CD4-positive, alpha-beta T cell treated with Interleukin-2 at 100 ng/mL for 4 hours (primary cell): ENCODE measurements around the gene POT1.
"Not testable (repeated sequence)": the region's sequence is repeated elsewhere in the genome, so short reads cannot be mapped to it uniquely, and the experiment has no call there.

ENCODE experiments used
- DNase-seq: peaks from one replicate; pipeline ENCODE4 v3.0.0-alpha.2; 2020; ENCODE audit warnings: low spot score

Gene POT1

DNA sequence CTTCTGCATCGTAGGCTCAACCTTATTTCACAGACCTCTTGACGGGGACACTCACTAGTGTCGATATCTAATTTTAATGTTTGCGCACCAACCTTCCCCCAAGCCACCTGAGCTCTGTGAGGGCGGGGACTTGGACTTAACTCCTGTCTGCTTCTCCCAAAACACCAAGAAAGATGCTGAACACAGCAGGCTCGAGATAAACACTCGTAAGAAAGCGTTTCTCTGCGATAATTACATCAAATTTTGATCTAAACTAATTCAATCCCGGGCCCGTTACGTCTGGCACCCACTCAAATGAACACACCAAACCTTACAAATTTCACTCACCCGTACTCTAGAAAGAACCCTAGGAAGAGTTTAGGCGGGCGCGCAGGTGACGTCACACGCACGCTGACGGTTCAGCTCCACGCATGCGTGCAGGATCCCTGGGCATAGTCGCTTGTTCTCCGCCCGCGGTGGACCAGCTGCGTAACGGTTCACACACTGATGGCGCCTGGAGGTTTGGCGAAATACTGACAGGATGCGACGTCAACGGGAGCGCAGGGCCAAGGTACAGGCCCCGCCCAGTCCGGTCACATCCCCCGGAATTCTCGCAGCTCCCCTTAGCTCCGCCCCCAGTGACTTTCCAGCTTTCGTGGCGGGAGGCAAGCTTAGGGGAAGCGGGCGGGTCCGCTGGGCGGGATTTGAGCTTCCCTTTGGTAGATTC, at the start of gene POT1:
Gene POT1 (minus strand): TSS at position 359 of the 706 bp plus-strand sequence. CDS start 32,652 bp downstream, outside the sequence.
- peak; percentile 98 for DNase-seq

DNA sequence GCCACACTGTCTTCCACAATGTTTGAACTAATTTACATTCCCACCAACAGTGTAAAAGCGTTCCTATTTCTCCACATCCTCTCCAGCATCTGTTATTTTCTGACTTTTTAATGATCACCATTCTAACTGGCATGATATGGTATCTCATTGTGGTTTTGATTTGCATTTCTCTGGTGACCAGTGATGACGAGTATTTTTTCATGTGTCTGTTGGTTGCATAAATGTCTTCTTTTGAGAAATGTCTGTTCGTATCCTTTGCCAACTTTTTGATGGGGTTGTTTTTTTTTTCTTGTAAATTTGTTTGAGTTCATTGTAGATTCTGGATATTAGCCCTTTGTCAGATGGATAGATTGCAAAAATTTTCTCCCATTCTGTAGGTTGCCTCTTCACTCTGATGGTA, 45.5 kb upstream of the POT1 start:
- DNase-seq: not testable (repeated sequence)

GRCh38 chr7:124965553-124965952, 35.9 kb upstream of the POT1 start:
- no peak for DNase-seq

DNA sequence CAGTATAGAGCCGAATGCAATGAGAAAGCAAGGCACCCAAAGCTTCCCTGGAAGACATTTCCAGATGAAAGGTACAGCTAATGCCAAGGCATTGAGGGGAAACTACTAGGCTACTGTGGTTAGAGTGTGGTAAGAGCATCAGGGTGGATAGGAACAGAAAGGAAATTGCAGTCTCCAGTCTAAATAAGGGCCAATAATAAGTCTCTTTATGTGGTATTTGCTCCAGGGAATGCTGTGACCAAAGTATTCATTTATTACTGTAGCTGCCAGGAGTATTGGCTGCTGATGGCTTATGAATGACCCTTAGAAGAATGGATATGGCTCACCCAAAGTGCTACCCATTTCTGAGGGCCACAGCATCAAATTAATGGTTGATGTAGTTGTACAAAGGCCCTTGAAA, 30.1 kb upstream of the POT1 start:
- no peak for DNase-seq

DNA sequence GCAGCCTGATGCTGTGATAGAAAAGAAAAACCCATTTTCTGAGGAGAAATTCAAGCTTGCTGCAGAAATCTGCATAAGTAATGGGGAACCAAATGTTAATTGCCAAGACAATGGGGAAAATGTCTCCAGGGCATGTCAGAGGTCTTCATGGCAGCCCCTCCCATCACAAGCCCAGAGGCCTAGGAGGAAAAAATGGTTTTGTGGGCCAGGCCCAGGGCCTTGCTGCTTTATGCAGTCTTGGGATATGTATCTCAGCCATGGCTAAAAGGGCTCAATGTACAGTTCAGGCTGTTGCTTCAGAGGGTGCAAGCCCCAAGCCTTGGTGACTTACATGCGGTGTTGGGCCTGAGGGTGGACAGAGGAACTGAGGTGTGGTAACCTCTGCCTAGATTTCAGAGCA, 28.3 kb upstream of the POT1 start:
- not testable (repeated sequence) for DNase-seq

DNA sequence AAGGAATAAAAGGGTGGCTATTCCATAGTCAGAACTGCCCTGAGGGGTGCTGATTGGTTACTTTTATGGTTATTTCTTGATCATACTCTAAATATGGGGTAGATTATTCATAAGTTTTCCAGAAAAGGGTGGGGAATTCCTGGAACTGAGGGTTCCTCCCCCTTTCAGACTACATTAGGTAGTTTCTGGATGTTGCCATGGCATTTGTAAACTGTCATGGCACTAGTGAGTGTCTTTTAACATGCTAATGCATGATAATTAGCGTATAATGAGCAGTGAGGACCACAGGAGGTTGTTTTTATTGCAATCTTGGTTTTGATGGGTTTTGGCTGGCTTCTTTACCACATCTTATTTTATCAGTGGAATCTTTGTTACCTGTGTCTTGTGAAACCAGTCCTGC, 26.5 kb upstream of the POT1 start:
- DNase-seq: no peak

DNA sequence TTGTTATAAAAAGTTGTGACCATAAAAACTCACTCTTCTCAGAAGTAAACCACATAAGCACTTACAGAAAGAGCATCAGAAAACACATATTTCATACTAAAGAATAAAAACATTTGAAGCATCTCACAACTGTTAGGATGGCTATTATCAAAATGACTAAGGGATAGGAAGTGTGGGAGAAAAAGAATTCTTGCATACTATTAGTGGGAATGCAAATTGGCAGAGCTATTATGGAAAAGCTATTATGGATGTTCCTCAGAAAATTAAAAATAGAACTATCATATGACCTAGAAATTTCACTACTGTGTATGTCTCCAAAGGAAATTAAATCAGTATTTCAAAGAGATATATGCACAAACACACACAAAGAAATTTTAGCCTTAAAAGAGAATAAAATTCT, 25.2 kb upstream of the POT1 start:
- no peak for DNase-seq

DNA sequence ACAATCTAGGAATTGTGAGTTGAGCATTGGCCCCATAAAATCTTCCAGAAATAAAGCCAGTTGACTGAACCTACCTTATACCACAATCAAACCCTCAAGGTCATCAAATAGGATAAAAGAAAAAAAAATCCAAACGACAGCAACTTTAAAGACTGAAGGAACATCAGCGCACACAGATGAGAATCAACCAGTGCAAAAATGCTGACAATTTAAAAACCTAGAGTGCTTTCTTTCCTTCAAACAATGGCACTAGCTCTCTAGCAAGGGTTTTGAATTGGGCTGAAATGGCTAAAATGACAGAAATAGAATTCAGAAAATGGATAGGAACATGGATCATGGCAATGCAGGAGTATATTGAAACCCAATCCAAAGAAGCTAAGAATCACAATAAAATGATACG, 16.1 kb upstream of the POT1 start:
- DNase-seq: no peak

- DNase-seq: no peak
Observed at GRCh38 chr7:124943472-124943871, 13.8 kb upstream of the POT1 start.

DNA sequence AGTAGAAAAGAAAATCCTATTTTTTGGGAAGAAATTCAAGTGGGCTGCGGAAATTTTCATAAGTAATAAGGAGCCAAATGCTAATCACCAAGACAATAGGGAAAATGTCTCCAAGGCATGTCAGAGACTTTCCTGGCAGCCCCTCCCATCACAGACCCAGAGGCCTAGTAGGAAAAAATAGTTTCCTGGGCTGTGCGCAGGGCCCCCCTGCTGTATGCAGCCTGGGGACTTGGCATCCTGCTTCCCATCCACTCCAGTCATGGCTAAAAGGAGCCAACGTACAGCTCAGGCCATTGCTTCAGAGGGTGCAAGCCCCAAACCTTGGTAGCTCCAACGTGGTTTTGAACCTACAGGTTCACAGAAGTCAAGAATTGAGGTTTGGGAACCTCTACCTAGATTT, 12.8 kb upstream of the POT1 start:
- no peak for DNase-seq

DNA sequence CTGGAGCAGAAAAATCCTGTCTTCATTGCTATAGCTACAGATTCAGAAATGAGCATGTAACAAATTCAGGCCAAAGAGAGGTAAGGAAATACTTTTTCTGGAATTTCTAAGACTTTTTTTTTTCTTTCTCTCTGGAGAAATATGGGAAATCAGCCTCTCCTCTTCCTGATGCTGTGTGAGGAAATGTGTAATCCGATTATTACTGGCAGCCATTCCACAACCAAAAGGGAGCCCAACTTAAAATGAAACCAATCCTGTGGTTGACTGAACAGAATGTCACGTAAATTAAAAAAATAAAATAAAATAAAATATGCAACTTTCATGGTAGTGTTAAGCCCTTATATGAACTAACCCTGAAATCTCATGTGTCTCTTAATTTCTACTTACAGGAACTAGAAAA, 10.7 kb upstream of the POT1 start:
- DNase-seq: no peak

- DNase-seq: no peak
Observed at GRCh38 chr7:124938128-124938527, 8.5 kb upstream of the POT1 start.

GRCh38 chr7:124937076-124937475, 7.5 kb upstream of the POT1 start:
- no peak for DNase-seq

DNA sequence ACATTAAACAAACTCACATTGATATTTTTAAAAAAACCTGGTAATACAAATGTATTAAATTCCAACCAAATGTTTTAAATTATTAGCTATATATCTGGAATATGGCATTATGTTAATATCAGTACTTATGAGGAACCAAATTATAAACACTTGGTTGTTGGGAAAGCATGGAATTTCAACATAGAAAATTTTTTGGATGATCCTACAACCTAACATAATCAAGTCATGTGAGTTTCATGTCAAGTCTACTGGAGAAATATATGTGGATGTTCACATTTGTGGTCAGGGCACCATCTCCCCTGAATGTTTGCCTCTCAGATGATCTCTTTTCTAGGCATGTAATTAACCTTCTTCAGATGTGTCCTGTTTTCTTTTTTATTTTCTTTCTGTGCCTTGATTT, 5.2 kb upstream of the POT1 start:
- DNase-seq: no peak

DNA sequence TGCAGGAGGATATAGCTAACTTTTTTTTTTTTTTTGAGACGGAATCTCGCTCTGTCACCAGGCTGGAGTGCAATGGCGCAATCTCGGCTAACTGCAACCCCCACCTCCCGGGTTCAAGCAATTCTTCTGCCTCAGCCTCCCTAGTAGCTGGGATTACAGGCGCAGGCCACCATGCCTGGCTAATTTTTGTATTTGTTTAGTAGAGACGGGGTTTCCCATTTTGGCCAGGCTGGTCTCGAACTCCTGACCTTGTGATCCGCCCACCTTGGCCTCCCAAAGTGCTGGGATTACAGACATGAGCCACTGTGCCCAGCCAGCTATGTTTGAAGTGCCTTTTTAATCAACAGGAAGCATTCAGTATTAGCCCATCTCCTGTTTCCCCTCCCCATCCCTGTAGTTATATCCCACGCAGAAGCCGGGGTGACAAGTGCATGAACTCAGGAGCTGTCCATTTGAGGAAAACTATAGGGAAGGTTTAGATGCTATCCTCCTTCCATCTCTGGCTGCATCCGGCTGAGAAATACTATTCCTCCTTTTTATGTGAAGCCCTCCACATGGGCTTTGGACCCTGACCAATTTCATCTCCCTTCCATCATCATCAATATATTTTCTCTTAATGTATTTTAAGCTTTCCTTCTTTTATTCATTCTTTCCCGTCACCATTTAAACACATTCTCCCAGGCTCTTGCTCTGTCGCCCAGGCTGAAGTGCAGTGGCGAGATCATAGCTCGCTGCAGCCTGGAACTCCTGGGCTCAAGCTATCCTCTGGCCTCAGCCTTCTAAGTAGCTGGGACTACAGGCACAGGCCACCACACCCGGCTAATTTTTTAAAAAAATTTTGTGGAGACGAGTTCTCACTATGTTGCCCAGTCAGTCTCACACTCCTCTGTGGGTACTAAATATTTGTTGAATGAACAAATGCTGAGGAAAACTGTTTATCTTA, 1.3 kb upstream of the POT1 start:
- no peak for DNase-seq

DNA sequence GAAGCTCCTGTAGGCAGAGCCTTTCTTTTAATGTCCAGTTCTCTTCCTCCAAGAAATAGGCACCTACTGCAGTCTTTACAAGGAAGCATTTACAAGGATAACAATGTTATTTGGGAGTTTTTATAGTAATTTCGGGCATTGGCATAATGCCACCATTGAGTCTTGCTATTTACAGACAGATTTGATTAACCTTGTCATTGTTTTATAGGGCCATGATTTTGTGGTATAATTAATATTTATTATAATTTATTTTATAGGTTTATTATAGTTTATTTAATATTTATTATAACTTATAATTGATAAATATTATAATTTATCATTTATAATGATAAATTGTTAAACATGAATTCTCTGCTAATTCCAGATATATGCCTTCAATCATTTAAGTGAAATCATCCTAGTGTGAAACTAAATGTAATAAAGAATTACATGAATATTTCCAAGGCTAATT, 573 bp upstream of the POT1 start:
- DNase-seq: no peak

- DNase-seq: no peak
Observed at GRCh38 chr7:124924906-124925305, 4.7 kb downstream of the POT1 start.

DNA sequence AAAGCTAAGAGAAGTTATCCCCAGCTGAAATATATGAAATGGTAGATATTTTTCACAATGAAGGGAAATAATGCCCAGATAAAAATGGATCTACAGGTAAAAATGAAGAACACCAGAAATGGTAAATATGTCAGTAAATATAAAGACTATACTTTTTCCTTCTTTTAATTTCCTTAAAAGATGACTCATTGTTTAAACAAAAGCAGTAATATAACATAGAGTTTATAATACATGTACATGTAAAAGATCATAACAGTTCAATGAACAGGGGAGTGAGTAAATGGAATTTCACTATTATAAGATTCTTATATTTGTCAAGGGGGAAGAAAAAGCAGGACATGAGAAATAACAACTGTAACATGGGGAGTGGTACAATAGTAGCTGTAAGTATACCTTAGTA, 7.4 kb downstream of the POT1 start:
- no peak for DNase-seq

- DNase-seq: no peak
Observed at GRCh38 chr7:124919841-124920240, 9.8 kb downstream of the POT1 start.

DNA sequence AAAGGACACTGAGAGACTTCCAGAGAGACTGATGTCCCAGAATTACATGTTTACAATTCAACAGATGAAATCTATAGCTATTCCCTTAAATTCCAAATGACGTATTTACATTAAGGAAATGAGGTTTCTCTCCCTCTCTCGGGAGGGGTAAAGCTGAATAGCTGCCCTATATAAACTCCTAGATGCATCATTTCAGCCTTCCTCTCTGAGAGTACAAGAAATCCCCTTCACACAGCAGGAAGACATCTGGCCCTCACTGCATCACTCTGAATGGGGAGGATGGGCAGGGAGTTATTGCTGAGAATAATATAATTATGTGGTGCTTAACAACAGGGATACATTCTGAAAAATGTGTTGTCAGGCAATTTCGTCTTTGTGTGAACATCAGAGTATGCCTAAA, 11.0 kb downstream of the POT1 start:
- DNase-seq: no peak

- DNase-seq: no peak
Observed at GRCh38 chr7:124915242-124915641, 14.4 kb downstream of the POT1 start.

GRCh38 chr7:124914298-124914697, 15.3 kb downstream of the POT1 start:
- DNase-seq: no peak

- DNase-seq: no peak
Observed at GRCh38 chr7:124912972-124913371, 16.7 kb downstream of the POT1 start.
